Measurements from ENCODE around the gene RFX5.

RFX5 gene

GRCh38 chr1:151377150-151377884 is 30.3 kb upstream of the RFX5 start:
- Histone ChIP-seq H3K36me3 (ENCODE audit: insufficient read depth, low read length) (no peaks in the 10 kb centered on the region), H4K20me1 (ENCODE audit: insufficient read depth, low read length, poor library complexity, severe bottlenecking) (no peaks in the 10 kb centered on the region), H3K79me2 (ENCODE audit: insufficient read depth, low read length) (no peaks in the 10 kb centered on the region), H3K4me1 (ENCODE audit: insufficient read depth, low read length, poor library complexity, severe bottlenecking) (peaks cover 9% of the 10 kb centered on the region), H3K4me3 (ENCODE audit: low read length, poor library complexity, severe bottlenecking) (no peak overlapping the region), H3K9me2 (replicated peaks; ENCODE audit: low read depth, low read length) (no peaks in the 10 kb centered on the region), H3K27me3 (ENCODE audit: insufficient read depth, low read length, poor library complexity, severe bottlenecking) (no peaks in the 10 kb centered on the region), H3K9ac (ENCODE audit: low read depth, low read length, poor library complexity, severe bottlenecking) (no peak overlapping the region), H3K9me3 (ENCODE audit: insufficient read depth, low read depth, low read length) (no peaks in the 10 kb centered on the region), H3K4me2 (ENCODE audit: low read depth, low read length, poor library complexity, severe bottlenecking) (no peak overlapping the region), H2AFZ (ENCODE audit: low read length) (no peak overlapping the region), H3F3A (ENCODE audit: low read depth) (no peaks in the 10 kb centered on the region)
- TF ChIP-seq CTCF (conservative IDR thresholded peaks at IDR 0.05; ENCODE audit: low read length) (no peak), EZH2phosphoT487 (IDR thresholded peaks at IDR 0.05; ENCODE audit: borderline replicate concordance) (no peak)

GRCh38 chr1:151373196-151373595 is 26.1 kb upstream of the RFX5 start:
- Histone ChIP-seq H3K4me1 (ENCODE audit: insufficient read depth, low read length, poor library complexity, severe bottlenecking) (peaks cover 19% of the 10 kb centered on the region), H3K9me3 (ENCODE audit: insufficient read depth, low read depth, low read length) (no peaks in the 10 kb centered on the region), H3K27me3 (ENCODE audit: insufficient read depth, low read length, poor library complexity, severe bottlenecking) (no peaks in the 10 kb centered on the region), H3K79me2 (ENCODE audit: insufficient read depth, low read length) (no peaks in the 10 kb centered on the region), H3K36me3 (ENCODE audit: insufficient read depth, low read length) (no peaks in the 10 kb centered on the region), H3K9ac (ENCODE audit: low read depth, low read length, poor library complexity, severe bottlenecking) (no peak overlapping the region), H4K20me1 (ENCODE audit: insufficient read depth, low read length, poor library complexity, severe bottlenecking) (no peaks in the 10 kb centered on the region), H2AFZ (ENCODE audit: low read length) (no peak overlapping the region), H3K9me2 (replicated peaks; ENCODE audit: low read depth, low read length) (no peaks in the 10 kb centered on the region), H3K4me2 (ENCODE audit: low read depth, low read length, poor library complexity, severe bottlenecking) (no peak overlapping the region), H3K4me3 (ENCODE audit: low read length, poor library complexity, severe bottlenecking) (no peak overlapping the region), H3F3A (ENCODE audit: low read depth) (no peaks in the 10 kb centered on the region)
- TF ChIP-seq CTCF (conservative IDR thresholded peaks at IDR 0.05; ENCODE audit: low read length): no peak
- no peak for TF ChIP-seq EZH2phosphoT487 (IDR thresholded peaks at IDR 0.05; ENCODE audit: borderline replicate concordance)

- H3K9ac ChIP-seq (ENCODE audit: low read depth, low read length, poor library complexity, severe bottlenecking): no peak within 1 kb of the TSS
- no peaks in the 10 kb centered on the region for H3F3A ChIP-seq (ENCODE audit: low read depth)
- H3K4me2 ChIP-seq (ENCODE audit: low read depth, low read length, poor library complexity, severe bottlenecking): no peak within 1 kb of the TSS
- H3K9me2 ChIP-seq (replicated peaks; ENCODE audit: low read depth, low read length): no peaks in the 10 kb centered on the region
- H2AFZ ChIP-seq (ENCODE audit: low read length): peak within 1 kb of the TSS; percentile 73; the same call in 1 of the 2 replicates
- H3K4me3 ChIP-seq (ENCODE audit: low read length, poor library complexity, severe bottlenecking): no peak within 1 kb of the TSS
- no peaks in the 10 kb centered on the region for H3K79me2 ChIP-seq (ENCODE audit: insufficient read depth, low read length)
- H3K27me3 ChIP-seq (ENCODE audit: insufficient read depth, low read length, poor library complexity, severe bottlenecking): no peaks in the 10 kb centered on the region
- TF ChIP-seq CTCF (conservative IDR thresholded peaks at IDR 0.05; ENCODE audit: low read length) (no peak), EZH2phosphoT487 (IDR thresholded peaks at IDR 0.05; ENCODE audit: borderline replicate concordance) (no peak)
- no peaks in the 10 kb centered on the region for H4K20me1 ChIP-seq (ENCODE audit: insufficient read depth, low read length, poor library complexity, severe bottlenecking)
- H3K36me3 ChIP-seq (ENCODE audit: insufficient read depth, low read length): no peaks in the 10 kb centered on the region
- no peaks in the 10 kb centered on the region for H3K9me3 ChIP-seq (ENCODE audit: insufficient read depth, low read depth, low read length)
- H3K4me1 ChIP-seq (ENCODE audit: insufficient read depth, low read length, poor library complexity, severe bottlenecking): peaks cover 19% of the 10 kb centered on the region
These were observed 25.2 kb upstream of the RFX5 start, which contains the start of gene SELENBP1 for GRCh38 chr1:151372058-151372934. TSS of gene SELENBP1 (minus strand) at chr1:151372705. CDS start at chr1:151372641, 64 bp downstream.
